ENCODE results near the gene C16orf82.

DNA sequence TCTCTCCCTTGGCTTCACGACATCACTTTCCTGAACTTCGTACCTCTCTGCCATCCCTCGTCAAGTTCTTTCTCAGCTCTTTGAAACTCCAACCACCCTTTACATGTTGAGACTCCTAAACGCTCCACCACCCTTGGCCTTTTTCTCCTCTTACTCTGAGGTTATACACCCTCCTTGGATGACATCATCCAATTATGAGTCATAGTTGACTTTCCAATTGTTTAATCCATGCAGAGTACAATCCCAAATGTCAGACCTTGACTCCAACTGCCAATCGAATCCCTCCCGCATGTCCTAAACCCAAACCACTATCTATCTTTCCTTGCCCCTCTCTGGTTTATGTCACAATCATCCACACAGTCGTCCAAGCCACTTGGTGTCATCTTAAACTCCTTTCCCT is 18.4 kb upstream of the C16orf82 start:
- no peak for TF ChIP-seq POLR2A (IDR thresholded peaks at IDR 0.05)
- TF ChIP-seq, protein P1, sequence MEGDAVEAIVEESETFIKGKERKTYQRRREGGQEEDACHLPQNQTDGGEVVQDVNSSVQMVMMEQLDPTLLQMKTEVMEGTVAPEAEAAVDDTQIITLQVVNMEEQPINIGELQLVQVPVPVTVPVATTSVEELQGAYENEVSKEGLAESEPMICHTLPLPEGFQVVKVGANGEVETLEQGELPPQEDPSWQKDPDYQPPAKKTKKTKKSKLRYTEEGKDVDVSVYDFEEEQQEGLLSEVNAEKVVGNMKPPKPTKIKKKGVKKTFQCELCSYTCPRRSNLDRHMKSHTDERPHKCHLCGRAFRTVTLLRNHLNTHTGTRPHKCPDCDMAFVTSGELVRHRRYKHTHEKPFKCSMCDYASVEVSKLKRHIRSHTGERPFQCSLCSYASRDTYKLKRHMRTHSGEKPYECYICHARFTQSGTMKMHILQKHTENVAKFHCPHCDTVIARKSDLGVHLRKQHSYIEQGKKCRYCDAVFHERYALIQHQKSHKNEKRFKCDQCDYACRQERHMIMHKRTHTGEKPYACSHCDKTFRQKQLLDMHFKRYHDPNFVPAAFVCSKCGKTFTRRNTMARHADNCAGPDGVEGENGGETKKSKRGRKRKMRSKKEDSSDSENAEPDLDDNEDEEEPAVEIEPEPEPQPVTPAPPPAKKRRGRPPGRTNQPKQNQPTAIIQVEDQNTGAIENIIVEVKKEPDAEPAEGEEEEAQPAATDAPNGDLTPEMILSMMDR (IDR thresholded peaks at IDR 0.05), result no peak

All from sigmoid colon (tissue), 3 donors.